Large intestine (tissue), 3 donors: ENCODE measurements around the gene SMAD9. TPM values are rescaled to one million over a fixed set of nuclear protein-coding genes. Genes with fewer than 3 reads are reported as not detected.

Experiments
- DNase-seq, 2 donors: peaks; one replicate each; pipeline versions ENCODE4 v3.0.0 to v3.0.0-alpha.2; 2013
- H3K27ac ChIP-seq: one replicate; pipeline ENCODE4 v1.5.1; 2013; ENCODE audit warnings: low read length
- H3K27me3 ChIP-seq: 2 replicates; pipeline ENCODE4 v1.6.1; 2013; ENCODE audit warnings: low read length; ENCODE audit not compliant: control insufficient read depth, insufficient read depth
- H3K36me3 ChIP-seq: 2 replicates; pipeline ENCODE4 v1.6.1; 2013; ENCODE audit warnings: low read length; ENCODE audit not compliant: control insufficient read depth, insufficient read depth
- H3K4me1 ChIP-seq: one replicate; pipeline ENCODE4 v1.6.1; 2013; ENCODE audit warnings: low read length; ENCODE audit not compliant: control insufficient read depth, insufficient read depth
- H3K4me3 ChIP-seq: one replicate; pipeline ENCODE4 v1.5.1; 2013; ENCODE audit warnings: low read length
- H3K9me3 ChIP-seq: one replicate; pipeline ENCODE4 v1.6.1; 2013; ENCODE audit warnings: mild to moderate bottlenecking, low read depth, low read length, moderate library complexity; ENCODE audit not compliant: control insufficient read depth
- WGBS: methylation state at CpG from one replicate; pipeline ENCODE4 v1.1.5; 2013; ENCODE audit warnings: low lambda C conversion rate; ENCODE audit not compliant: insufficient coverage; 5-methylcytosine and 5-hydroxymethylcytosine counted together
- polyA plus RNA-seq: library from polyadenylated mRNA; unstranded; fragments of 120-200 nt; gene quantifications from one replicate; pipeline ENCODE4 v1.2.1, GENCODE V29; 2013

SMAD9 gene
- polyA plus RNA-seq, 1 donor: 13.9 TPM

DNA sequence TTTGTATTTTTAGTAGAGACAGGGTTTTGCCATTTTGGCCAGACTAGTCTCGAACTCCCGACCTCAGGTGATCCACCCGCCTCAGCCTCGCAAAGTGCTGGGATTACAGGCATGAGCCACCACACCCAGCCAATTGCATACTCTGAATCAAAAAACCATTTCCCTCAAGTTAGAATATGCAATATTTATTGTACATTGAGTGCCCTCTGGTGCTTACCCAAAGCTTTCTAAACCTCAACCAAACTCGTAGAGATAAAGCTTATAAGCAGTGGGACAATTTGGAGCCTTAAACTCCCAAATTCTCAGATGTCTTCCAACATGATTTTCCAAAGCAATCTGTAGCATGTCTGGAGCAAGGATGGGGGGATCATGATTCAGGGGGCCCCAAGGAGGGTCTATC is 78.6 kb downstream of the SMAD9 start:
- WGBS: no CpG with 5 or more reads among the region's 5 CpGs
- H3K27me3 ChIP-seq: no peaks in the 10 kb centered on the region
- no peaks in the 10 kb centered on the region for H3K36me3 ChIP-seq
- H3K27ac ChIP-seq: no peak overlapping the region
- no peak for DNase-seq
- H3K4me3 ChIP-seq: no peak overlapping the region
- H3K4me1 ChIP-seq: no peaks in the 10 kb centered on the region
- no peaks in the 10 kb centered on the region for H3K9me3 ChIP-seq

DNA sequence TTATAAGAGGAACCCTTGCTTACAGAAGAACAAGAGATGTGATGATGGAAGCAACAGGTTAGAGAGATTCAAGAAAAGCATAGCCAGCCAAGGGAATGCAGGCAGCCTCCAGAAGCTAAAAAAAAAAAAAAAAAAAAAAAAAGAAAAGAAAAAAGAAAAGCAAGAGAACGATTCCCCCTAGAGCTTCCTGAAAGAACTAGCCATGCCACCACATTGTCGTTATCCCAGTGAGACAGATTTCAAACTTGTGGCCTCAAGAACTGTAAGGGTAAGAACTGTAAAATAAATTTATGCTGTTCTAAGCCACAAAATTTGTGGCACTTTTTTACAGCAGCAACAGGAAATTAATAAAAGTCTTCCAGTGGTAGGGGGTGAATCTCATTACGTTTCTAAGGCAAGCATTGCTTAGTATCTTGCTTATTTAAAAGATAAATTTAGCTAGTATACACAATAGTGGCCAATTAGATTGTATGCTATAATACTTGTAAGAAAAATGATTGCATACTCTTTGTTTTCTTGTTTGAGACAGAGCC is 79.3 kb downstream of the SMAD9 start:
- Histone ChIP-seq H3K27ac (no peak overlapping the region), H3K4me3 (no peak overlapping the region), H3K9me3 (no peaks in the 10 kb centered on the region), H3K4me1 (no peaks in the 10 kb centered on the region), H3K36me3 (no peaks in the 10 kb centered on the region), H3K27me3 (no peaks in the 10 kb centered on the region)
- DNase-seq: no peak
- WGBS: no CpG with 5 or more reads among the region's 3 CpGs

DNA sequence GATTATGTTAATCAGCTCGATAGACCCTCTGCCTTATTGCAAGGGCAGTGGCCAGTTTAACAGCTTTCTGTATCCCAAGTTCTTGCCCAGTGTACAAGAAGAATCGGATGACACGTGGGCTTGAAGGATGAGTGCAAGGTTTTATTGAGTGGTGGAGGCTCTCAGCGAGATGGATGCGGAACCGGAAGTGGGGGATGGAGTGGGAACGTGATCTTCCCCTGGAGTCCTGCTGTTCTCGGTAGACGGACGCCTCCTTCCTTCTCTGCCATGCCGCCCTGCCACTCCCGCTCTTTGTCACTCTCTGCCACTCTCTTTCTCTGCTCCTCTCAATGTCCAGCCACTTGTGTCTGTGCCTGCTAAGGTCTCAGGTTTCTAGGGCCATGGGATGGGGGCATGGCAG is 80.1 kb downstream of the SMAD9 start:
- no CpG with 5 or more reads among the region's 12 CpGs for WGBS
- no peaks in the 10 kb centered on the region for H3K36me3 ChIP-seq

DNA sequence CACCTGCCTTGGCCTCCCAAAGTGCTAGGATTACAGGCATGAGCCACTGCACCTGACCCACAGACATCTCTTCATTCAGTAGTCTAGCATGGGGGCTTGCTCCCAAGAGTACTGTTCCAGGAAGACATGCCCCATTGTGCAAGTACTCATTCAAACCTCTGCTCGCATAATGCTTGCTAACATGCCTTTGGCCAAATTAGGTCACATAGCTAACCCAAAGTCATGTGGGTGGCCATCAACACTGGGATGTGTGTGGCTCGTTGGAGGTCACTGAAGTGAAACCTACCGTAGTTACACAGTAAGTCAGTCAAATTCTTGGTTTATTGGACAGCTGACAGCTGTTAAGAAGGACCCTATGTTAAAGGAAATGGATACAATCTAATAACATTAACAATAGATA is 80.8 kb downstream of the SMAD9 start:
- Histone ChIP-seq H3K9me3 (no peaks in the 10 kb centered on the region), H3K4me3 (no peak overlapping the region), H3K27ac (no peak overlapping the region), H3K27me3 (no peaks in the 10 kb centered on the region), H3K36me3 (no peaks in the 10 kb centered on the region), H3K4me1 (no peaks in the 10 kb centered on the region)
- WGBS: no CpG with 5 or more reads among the region's 3 CpGs
- no peak for DNase-seq

More for the DNA sequence above, 80.1 kb downstream of the SMAD9 start:
- H3K4me1 ChIP-seq: no peaks in the 10 kb centered on the region
- no peak overlapping the region for H3K27ac ChIP-seq
- H3K27me3 ChIP-seq: no peaks in the 10 kb centered on the region
- H3K9me3 ChIP-seq: no peaks in the 10 kb centered on the region
- no peak for DNase-seq
- H3K4me3 ChIP-seq: no peak overlapping the region

DNA sequence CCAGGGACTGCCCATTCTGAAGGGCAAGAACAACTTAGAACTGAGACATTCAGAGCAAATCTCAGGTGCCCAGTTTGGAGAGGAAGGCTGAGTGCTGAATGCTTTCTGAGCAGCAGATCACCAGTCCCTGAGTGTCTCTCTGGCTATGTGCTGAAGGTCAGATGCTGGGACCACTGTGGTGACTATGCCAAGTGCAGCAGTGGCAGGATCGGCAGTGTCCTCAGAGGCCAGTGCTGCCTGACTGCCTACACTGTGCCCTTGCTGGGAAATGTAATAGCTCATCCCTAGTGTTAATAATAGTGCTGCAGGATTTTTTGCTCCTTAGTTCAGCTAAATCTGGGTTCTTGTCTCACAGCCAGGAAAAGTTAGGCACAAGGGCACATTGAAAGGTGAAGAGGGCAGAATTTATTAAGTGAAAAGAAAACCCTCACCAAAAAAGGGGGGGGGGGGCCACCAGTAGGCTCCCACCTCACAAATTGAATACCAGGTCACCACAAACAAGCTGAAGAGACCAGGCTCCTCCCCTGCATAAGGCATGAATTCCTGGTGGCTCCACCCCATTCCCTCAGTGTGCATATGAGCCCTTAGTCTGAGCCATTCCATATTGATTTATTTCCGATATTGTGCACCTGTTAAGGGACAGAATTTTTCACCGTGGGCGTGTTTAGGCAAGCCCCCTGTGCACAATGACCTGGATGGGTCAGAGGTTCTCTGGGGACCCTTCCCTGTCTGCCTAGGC is 82.5 kb downstream of the SMAD9 start:
- Histone ChIP-seq H3K27me3 (no peaks in the 10 kb centered on the region), H3K36me3 (no peaks in the 10 kb centered on the region), H3K4me3 (no peak overlapping the region), H3K4me1 (no peaks in the 10 kb centered on the region), H3K9me3 (no peaks in the 10 kb centered on the region), H3K27ac (no peak overlapping the region)
- DNase-seq: no peak
- no CpG with 5 or more reads among the region's 4 CpGs for WGBS

DNA sequence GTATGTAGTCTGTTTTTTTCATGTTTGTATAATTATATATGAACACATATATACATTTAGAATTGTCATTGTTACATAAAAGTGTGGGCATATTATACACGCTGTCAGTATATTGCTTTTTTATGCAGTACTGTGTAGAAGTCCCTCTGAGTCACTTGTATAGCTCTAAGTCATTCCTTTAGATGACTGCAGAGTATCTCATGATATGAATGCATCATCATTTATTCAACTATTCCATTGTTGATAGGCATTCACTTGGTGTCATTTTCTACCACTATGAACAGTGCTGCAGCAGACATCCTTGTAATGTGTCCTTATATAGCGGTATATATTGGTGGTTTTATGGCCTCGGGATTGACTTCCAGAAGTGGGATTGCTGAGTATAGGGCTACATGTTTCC is 85.7 kb downstream of the SMAD9 start:
- 100% methylated on average over 1 of the region's 3 CpGs for WGBS
- Histone ChIP-seq H3K36me3 (no peaks in the 10 kb centered on the region), H3K27ac (no peak overlapping the region), H3K9me3 (no peaks in the 10 kb centered on the region), H3K4me1 (no peaks in the 10 kb centered on the region), H3K27me3 (no peaks in the 10 kb centered on the region), H3K4me3 (no peak overlapping the region)
- DNase-seq: no peak

DNA sequence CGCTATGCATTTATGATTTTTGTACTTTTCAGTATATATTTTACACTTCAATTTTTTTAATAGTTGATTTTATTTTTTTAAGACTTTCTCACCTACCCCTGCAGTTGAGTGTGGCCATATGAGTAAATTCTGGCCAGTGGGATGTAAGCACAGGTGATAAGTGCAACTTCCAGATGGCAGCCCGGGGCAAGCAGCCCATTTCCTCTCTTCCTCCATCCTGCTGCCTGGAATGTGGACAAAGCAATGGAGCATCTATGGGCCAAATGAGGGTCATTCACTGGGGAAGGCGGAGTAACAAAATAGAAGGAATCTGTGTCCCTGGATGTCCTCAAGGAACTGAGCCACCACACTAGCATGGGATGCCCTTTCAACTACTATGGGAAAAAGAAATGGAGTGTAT is 88.7 kb downstream of the SMAD9 start:
- Histone ChIP-seq H3K27ac (no peak overlapping the region), H3K4me3 (no peak overlapping the region), H3K9me3 (no peaks in the 10 kb centered on the region), H3K27me3 (no peaks in the 10 kb centered on the region), H3K36me3 (peaks cover 5% of the 10 kb centered on the region), H3K4me1 (no peaks in the 10 kb centered on the region)
- WGBS: no CpG with 5 or more reads among the region's 3 CpGs
- DNase-seq: no peak

DNA sequence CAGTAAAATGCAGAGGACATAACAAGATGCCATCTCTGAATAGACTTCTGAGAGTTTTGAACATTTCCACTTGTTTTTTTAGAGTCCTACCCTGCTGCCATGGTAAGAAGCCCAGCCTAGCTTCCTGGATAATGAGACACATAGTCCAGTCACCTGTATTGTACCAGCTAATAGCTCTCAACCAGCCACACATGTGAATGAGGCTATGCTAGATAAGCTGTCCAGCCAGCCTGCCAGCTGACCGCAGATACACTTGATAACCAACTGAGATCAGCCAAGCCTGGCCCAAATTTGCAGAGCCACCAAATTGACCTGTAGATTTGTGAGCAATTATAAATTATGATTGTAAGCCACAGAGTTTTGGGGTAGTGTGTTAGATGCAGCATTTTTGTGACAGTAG is 90.3 kb downstream of the SMAD9 start:
- H3K4me1 ChIP-seq: no peaks in the 10 kb centered on the region
- H3K27me3 ChIP-seq: no peaks in the 10 kb centered on the region
- H3K27ac ChIP-seq: no peak overlapping the region
- WGBS: no CpG with 5 or more reads among the region's 1 CpG
- no peak overlapping the region for H3K4me3 ChIP-seq
- DNase-seq: no peak
- H3K9me3 ChIP-seq: no peaks in the 10 kb centered on the region
- peaks cover 8% of the 10 kb centered on the region for H3K36me3 ChIP-seq

DNA sequence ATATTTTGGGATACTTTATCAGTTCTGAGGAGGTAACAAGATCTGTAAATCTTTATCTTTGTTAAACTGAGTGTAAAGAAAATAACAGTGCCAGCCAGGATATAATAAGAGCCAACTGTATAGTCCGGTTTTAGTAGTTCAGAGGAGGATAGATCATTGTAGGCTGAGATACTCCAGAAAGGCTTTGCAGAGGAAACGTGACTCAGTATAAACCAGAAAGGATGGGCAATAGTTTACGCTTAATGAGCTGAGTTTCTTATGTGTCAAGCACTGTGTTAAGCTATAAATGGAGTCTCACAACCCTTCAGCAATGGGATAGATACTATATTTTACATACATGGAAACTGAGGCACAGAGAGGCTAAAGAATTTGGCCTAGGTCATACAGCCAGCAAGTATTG is 97.3 kb downstream of the SMAD9 start:
- H3K4me1 ChIP-seq: peaks cover 3% of the 10 kb centered on the region
- no peak overlapping the region for H3K27ac ChIP-seq
- DNase-seq: no peak
- WGBS: no CpG with 5 or more reads among the region's 3 CpGs
- H3K27me3 ChIP-seq: no peaks in the 10 kb centered on the region
- no peaks in the 10 kb centered on the region for H3K9me3 ChIP-seq
- H3K4me3 ChIP-seq: no peak overlapping the region
- peaks cover 3% of the 10 kb centered on the region for H3K36me3 ChIP-seq

DNA sequence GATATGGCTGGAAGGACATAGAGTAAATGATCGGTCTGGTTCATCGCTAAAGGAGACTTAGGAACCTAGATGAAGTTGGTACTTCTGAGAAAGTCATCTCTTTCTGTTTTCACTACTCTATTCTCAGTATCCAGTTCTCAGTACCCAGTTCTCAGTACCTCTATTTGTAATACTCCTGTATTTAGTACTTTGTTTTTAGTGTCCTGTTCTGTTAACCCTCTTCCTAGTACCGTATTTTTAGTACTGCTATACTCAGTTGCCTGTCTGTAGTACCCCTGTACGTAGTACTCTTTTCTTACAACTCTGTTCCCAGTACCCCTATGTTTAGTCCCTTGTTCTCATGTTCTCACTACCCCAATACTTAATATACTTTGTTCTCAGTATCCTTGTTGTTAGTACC is 99.8 kb downstream of the SMAD9 start:
- no peak overlapping the region for H3K27ac ChIP-seq
- H3K27me3 ChIP-seq: no peaks in the 10 kb centered on the region
- peak overlapping the region; percentile 58 for H3K4me3 ChIP-seq
- H3K36me3 ChIP-seq: no peaks in the 10 kb centered on the region
- H3K4me1 ChIP-seq: peaks cover 3% of the 10 kb centered on the region
- 83% methylated on average over 3 of the region's 4 CpGs for WGBS
- peak in 1 of 2 donors; percentile 4 for DNase-seq
- no peaks in the 10 kb centered on the region for H3K9me3 ChIP-seq

DNA sequence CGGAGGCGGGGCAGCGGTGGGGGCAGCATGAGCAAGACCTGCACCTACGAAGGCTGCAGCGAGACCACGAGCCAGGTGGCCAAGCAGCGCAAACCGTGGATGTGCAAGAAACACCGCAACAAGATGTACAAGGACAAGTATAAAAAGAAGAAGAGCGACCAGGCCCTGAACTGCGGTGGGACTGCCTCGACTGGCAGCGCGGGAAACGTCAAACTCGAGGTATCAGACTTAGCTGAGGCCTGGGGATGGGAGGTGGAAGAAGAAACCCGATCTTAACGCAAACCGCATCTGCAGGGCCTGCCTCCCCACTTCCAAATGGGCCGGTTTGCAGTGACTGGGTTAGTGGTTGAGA is 100.3 kb downstream of the SMAD9 start:
- Histone ChIP-seq H3K4me3 (peak overlapping the region; percentile 58), H3K27ac (no peak overlapping the region), H3K27me3 (no peaks in the 10 kb centered on the region), H3K9me3 (no peaks in the 10 kb centered on the region), H3K4me1 (peaks cover 3% of the 10 kb centered on the region), H3K36me3 (no peaks in the 10 kb centered on the region)
- peak in 1 of 2 donors; percentile 12 for DNase-seq
- 0% methylated on average over 1 of the region's 20 CpGs for WGBS
